GM23338 (cell line): ENCODE results near the gene MDM4. TPM values are rescaled to one million over a fixed set of nuclear protein-coding genes. Genes with fewer than 3 reads are reported as not detected.

Experiments
- ATAC-seq: fragments of 200-7000 bp; cut with Tn5 transposase; 3 replicates; pipeline ENCODE4 v1.9.1; 2020
- DNase-seq: peaks from one replicate; pipeline ENCODE4 v3.0.0-alpha.2; 2015; ENCODE audit warnings: low spot score
- H2AFZ ChIP-seq: fragments of 200-600 bp; sonication (generic); 2 replicates; pipeline ENCODE4 v1.8.0; 2016; ENCODE audit warnings: antibody characterized with exemption, mild to moderate bottlenecking, moderate library complexity
- H3F3A ChIP-seq: fragments of 200-600 bp; sonication (generic); replicated peaks from 2 replicates; pipeline ENCODE4 v1.8.0; 2017; ENCODE audit warnings: antibody characterized with exemption, mixed run types, low read depth
- H3K27ac ChIP-seq: fragments of 200-600 bp; sonication (generic); 2 replicates; pipeline ENCODE4 v1.6.1; 2016; ENCODE audit warnings: low read depth
- H3K27me3 ChIP-seq: fragments of 200-600 bp; sonication (generic); 2 replicates; pipeline ENCODE4 v1.8.0; 2016; ENCODE audit warnings: mild to moderate bottlenecking, mixed run types, moderate library complexity; ENCODE audit not compliant: insufficient read depth
- H3K36me3 ChIP-seq: fragments of 200-600 bp; sonication (generic); 2 replicates; pipeline ENCODE4 v1.8.0; 2016; ENCODE audit warnings: mild to moderate bottlenecking; ENCODE audit not compliant: insufficient read depth
- H3K4me1 ChIP-seq: fragments of 200-600 bp; sonication (generic); 2 replicates; pipeline ENCODE4 v1.8.0; 2016; ENCODE audit warnings: mild to moderate bottlenecking, moderate library complexity; ENCODE audit not compliant: insufficient read depth
- H3K4me2 ChIP-seq: fragments of 200-600 bp; sonication (generic); 2 replicates; pipeline ENCODE4 v1.7.1; 2017; ENCODE audit warnings: mixed run types
- H3K4me3 ChIP-seq: fragments of 200-600 bp; sonication (generic); 2 replicates; pipeline ENCODE4 v1.6.1; 2016; ENCODE audit warnings: mixed run types
- H3K79me2 ChIP-seq: fragments of 200-600 bp; sonication (generic); replicated peaks from 2 replicates; pipeline ENCODE4 v1.8.0; 2017; ENCODE audit warnings: mild to moderate bottlenecking; ENCODE audit not compliant: insufficient read depth
- H3K9me2 ChIP-seq: fragments of 200-600 bp; sonication (generic); 2 replicates; pipeline ENCODE4 v1.8.0; 2017; ENCODE audit not compliant: insufficient read depth
- H4K20me1 ChIP-seq: fragments of 200-600 bp; sonication (generic); replicated peaks from 2 replicates; pipeline ENCODE4 v1.8.0; 2017; ENCODE audit warnings: mild to moderate bottlenecking; ENCODE audit not compliant: insufficient read depth
- H3K27ac Mint-ChIP-seq: 2 replicates; pipeline ENCODE4 v1.8.0; 2020; ENCODE audit warnings: inconsistent platforms, mild to moderate bottlenecking, moderate library complexity, mixed read lengths
- H3K27me3 Mint-ChIP-seq: 3 replicates; pipeline ENCODE4 v1.8.0; 2022; ENCODE audit warnings: low read depth, mild to moderate bottlenecking, moderate library complexity, mixed read lengths, inconsistent platforms; ENCODE audit not compliant: insufficient read depth, poor library complexity
- H3K36me3 Mint-ChIP-seq: 3 replicates; pipeline ENCODE4 v1.8.0; 2021; ENCODE audit warnings: low read depth, mild to moderate bottlenecking, inconsistent platforms, moderate library complexity, mixed read lengths
- H3K4me1 Mint-ChIP-seq: 3 replicates; pipeline ENCODE4 v1.8.0; 2020; ENCODE audit warnings: mild to moderate bottlenecking, inconsistent platforms, mixed read lengths
- H3K4me3 Mint-ChIP-seq: 3 replicates; pipeline ENCODE4 v1.8.0; 2021; ENCODE audit warnings: moderate library complexity, mild to moderate bottlenecking, inconsistent platforms, mixed read lengths
- H3K9me3 Mint-ChIP-seq: 3 replicates; pipeline ENCODE4 v1.8.0; 2020; ENCODE audit warnings: moderate library complexity, mild to moderate bottlenecking, inconsistent platforms, mixed read lengths
- CREB1 ChIP-seq: fragments of 250-450 bp; sonication (Bioruptor Pico); IDR thresholded peaks from 2 replicates; pipeline ENCODE4 v1.5.0; 2020; ENCODE audit warnings: low read depth, mild to moderate bottlenecking, moderate library complexity
- EZH2 ChIP-seq: fragments of 200-600 bp; sonication (generic); IDR thresholded peaks from one replicate; pipeline ENCODE4 v1.8.0; 2017; ENCODE audit warnings: antibody characterized with exemption, mild to moderate bottlenecking, low read depth; ENCODE audit not compliant: unreplicated experiment
- EZH2phosphoT487 ChIP-seq: fragments of 200-600 bp; sonication (generic); IDR thresholded peaks from one replicate; pipeline ENCODE4 v1.8.1; 2018; ENCODE audit warnings: antibody characterized with exemption; ENCODE audit not compliant: unreplicated experiment
- JUNB ChIP-seq: IDR thresholded peaks from one replicate; pipeline ENCODE4 v1.6.1; 2016; ENCODE audit warnings: antibody characterized with exemption; ENCODE audit not compliant: unreplicated experiment
- POLR2AphosphoS5 ChIP-seq: IDR thresholded peaks from 2 replicates; pipeline ENCODE4 v1.6.1; 2016; ENCODE audit warnings: antibody characterized with exemption, low read depth
- ZNF331 ChIP-seq: fragments of 250-450 bp; sonication (Bioruptor Pico); IDR thresholded peaks from 2 replicates; pipeline ENCODE4 v1.5.0; 2020; ENCODE audit warnings: low read depth, mild to moderate bottlenecking, moderate library complexity
- ZNF462 ChIP-seq: fragments of 250-450 bp; sonication (Bioruptor Pico); IDR thresholded peaks from 2 replicates; pipeline ENCODE4 v1.5.0; 2020; ENCODE audit warnings: mild to moderate bottlenecking, moderate library complexity
- polyA plus RNA-seq: library from polyadenylated mRNA; unstranded; fragments of >200 nt; fragmentation: Nextera tagmentation; extraction: Ambion mirVana; gene quantifications from 2 replicates; pipeline ENCODE4 v1.2.1, GENCODE V29; 2016
- total RNA-seq: library from RNA; depleted of rRNA; stranded (reverse); fragments of >200 nt; shearing (Covaris generic); gene quantifications from 2 replicates; pipeline ENCODE4 v1.2.3, GENCODE V29; 2014
- TF ChIP-seq, protein P1 (sequence below), 2 experiments: fragments of 200-600 bp in 1 of 2; sonication (generic) in 1 of 2; conservative IDR thresholded peaks; 2 replicates each; pipeline versions ENCODE4 v1.5.1 to v1.6.1; 2016 to 2017; ENCODE audit warnings: antibody characterized with exemption in 2 of 2, low read depth in 2 of 2, mild to moderate bottlenecking in 2 of 2, moderate library complexity in 1 of 2
- TF ChIP-seq, protein P2 (sequence below): IDR thresholded peaks from 2 replicates; pipeline ENCODE4 v1.6.1; 2016; ENCODE audit warnings: antibody characterized with exemption

MDM4 gene
- total and polyA plus RNA-seq, 2 experiments from 2014 or later = 24.8 to 56.1 TPM

GRCh38 chr1:204468206-204468605 lies 48.0 kb upstream of the MDM4 start (continued):
- no peak for TF ChIP-seq ZNF462 (CRISPR knock-in tag)
- TF ChIP-seq, protein P1, sequence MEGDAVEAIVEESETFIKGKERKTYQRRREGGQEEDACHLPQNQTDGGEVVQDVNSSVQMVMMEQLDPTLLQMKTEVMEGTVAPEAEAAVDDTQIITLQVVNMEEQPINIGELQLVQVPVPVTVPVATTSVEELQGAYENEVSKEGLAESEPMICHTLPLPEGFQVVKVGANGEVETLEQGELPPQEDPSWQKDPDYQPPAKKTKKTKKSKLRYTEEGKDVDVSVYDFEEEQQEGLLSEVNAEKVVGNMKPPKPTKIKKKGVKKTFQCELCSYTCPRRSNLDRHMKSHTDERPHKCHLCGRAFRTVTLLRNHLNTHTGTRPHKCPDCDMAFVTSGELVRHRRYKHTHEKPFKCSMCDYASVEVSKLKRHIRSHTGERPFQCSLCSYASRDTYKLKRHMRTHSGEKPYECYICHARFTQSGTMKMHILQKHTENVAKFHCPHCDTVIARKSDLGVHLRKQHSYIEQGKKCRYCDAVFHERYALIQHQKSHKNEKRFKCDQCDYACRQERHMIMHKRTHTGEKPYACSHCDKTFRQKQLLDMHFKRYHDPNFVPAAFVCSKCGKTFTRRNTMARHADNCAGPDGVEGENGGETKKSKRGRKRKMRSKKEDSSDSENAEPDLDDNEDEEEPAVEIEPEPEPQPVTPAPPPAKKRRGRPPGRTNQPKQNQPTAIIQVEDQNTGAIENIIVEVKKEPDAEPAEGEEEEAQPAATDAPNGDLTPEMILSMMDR (conservative IDR thresholded peaks at IDR 0.05; ENCODE audit: low read depth in 2 of 2) = no peak

- H3K4me1 ChIP-seq = 0 out of 2 replicates have a peak, but pooled peaks cover 3% of the 10 kb centered on the region
- no peak overlapping the region for H2AFZ ChIP-seq
- Mint-ChIP-seq H3K27me3 (peaks cover 3% of the 10 kb centered on the region), H3K4me1 (peaks cover 27% of the 10 kb centered on the region), H3K36me3 (peaks cover 9% of the 10 kb centered on the region), H3K27ac (no peak overlapping the region), H3K4me3 (no peak overlapping the region), H3K9me3 (no peaks in the 10 kb centered on the region)
- DNase-seq = no peak
- H3K4me3 ChIP-seq = no peak overlapping the region
- H3K36me3 ChIP-seq = no peaks in the 10 kb centered on the region
- H4K20me1 ChIP-seq = no peaks in the 10 kb centered on the region
- ATAC-seq = no peak
- no peaks in the 10 kb centered on the region for H3K27me3 ChIP-seq
- H3K27ac ChIP-seq = no peak overlapping the region
- H3K9me2 ChIP-seq = no peaks in the 10 kb centered on the region
- H3K79me2 ChIP-seq = no peaks in the 10 kb centered on the region
- H3K4me2 ChIP-seq = no peak overlapping the region
- H3F3A ChIP-seq = no peaks in the 10 kb centered on the region
- TF ChIP-seq EZH2phosphoT487 = no peak
- TF ChIP-seq ZNF331 (CRISPR knock-in tag) = no peak
- TF ChIP-seq CREB1 (CRISPR knock-in tag) = no peak
- TF ChIP-seq JUNB = no peak
- TF ChIP-seq, protein P1 (conservative IDR thresholded peaks at IDR 0.05; ENCODE audit: low read depth in 2 of 2) = no peak
- no peak for TF ChIP-seq POLR2AphosphoS5
- TF ChIP-seq EZH2 = no peak
- TF ChIP-seq, protein P2, sequence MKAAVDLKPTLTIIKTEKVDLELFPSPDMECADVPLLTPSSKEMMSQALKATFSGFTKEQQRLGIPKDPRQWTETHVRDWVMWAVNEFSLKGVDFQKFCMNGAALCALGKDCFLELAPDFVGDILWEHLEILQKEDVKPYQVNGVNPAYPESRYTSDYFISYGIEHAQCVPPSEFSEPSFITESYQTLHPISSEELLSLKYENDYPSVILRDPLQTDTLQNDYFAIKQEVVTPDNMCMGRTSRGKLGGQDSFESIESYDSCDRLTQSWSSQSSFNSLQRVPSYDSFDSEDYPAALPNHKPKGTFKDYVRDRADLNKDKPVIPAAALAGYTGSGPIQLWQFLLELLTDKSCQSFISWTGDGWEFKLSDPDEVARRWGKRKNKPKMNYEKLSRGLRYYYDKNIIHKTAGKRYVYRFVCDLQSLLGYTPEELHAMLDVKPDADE = no peak
Measured at GRCh38 chr1:204468766-204469302, 47.4 kb upstream of the MDM4 start.
